HG03571 (cell line): Measurements from ENCODE around the gene LMAN2.

Experiments used
- ATAC-seq: cut with Tn5 transposase; IDR thresholded peaks from one replicate; pipeline ENCODE4 v1.9.1; 2021; ENCODE audit not compliant: unreplicated experiment

LMAN2 gene

DNA sequence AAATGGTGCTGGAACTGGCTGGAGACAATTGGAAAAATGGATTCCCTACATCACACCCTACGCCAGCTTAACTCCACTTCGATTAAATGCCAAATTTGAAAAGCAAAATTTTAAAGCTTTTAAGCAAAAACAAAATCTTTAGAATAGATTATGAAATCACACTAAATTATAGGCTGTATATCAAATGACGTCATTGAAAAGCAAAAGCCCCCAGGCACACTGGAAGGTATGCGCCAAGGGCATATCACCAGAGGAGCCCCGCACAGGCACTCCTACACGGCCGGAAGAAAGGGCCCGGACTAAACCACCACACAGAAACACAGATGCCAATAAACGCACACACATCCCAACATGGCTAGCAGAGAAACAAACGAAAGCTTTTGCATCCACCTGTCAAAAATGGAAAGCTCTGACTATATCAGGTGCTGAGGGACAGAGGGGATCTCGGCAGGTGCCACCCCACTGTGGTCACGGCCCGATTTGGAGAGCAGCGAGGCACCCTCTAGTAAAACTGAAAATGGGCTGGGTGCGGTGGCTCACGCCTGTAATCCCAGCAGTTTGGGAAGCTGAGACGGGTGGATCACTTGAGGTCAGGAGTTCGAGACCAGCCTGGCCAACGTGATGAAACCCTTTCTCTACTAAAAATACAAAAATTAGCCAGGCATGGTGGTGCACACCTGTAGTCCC lies 22.8 kb downstream of the LMAN2 start:
- no peak for ATAC-seq

DNA sequence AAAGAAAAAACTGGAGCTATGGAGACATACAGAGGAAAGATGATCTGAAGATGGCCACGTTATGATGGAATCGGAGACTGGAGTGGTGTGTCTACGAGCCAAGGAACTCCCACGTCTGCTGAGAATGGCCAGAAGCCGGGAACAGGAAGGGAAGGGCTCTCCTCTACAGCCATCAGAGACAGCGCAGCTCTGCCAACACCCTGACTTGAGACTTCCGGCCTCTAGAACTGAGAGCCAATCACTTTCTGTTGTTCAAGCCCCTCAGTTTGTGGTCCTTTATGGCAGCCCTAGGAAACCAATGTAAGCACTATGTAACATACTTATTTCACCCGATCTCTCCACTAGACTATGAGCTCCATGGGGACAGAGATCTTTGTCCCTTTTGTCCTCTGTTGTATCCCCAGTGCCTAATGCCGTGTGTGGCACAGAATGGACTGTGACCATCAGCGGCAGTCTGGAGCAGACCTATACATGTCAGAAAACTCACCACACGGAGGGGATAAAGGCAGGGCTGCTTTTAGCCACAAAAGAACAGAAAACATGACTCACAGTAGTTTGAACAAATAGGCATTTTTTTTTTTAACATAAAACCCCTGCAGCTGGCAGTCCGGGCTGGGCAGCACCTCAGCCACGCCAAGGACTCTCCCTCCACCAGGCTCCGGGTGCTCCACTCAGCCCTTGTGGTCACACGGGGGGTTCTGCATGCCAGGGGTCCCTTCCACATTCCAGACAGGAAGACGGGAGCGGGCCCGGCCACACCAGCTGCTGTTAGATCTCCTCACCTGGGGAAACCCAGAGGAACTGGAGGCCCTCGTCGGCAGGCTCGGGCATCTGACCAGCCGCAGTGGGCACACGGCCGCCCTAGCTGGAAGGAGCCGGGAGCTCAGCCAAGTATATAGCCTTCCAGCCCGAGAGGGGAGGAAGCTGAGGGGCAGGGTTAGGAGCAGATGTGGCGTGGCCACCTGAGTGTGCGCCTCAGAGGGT lies 23.6 kb downstream of the LMAN2 start:
- ATAC-seq: no peak

DNA sequence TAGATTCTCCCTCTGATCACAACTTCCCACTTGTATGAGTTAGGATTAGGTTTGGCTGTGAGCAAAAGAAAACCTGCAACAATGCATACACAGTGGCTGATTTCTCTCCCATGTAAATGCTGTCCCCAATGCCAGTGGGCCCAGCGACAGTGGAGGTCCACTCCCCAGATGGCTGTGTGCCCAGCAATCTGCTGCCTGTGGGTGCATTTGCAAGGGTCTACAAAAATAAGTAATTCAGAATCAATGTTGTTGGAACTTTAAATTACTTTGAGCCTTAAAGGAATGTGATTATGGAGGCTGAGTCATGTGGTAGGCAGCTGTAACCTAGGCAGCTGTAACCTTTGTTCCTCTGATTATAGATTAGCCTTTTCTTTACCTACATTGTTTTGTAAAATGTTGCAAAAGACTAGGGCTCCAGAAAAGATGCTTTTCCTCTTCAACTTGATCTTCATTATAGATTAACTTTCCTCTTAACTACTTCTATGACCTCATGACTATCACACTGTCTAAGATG lies 25.5 kb downstream of the LMAN2 start:
- no peak for ATAC-seq

DNA sequence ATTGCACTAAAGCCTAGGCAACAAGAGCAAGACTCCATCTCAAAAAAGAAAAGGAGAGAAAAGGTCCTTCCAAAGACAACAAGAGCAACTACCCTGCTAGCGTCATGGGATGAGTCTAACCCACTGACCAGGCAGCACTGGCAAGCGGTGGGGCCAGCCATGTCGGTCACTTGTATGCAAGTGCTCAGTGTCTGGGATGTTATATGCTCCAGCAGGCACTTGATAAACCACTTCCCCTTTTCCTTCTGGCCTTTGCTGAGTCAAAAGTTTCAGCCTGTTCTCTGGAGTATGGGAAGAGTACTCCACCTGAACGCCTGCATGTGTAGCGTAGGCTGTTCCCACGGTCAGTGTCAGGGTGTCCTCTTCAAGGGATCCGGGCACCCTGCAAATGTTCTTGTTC lies 30.6 kb downstream of the LMAN2 start:
- ATAC-seq: no peak

DNA sequence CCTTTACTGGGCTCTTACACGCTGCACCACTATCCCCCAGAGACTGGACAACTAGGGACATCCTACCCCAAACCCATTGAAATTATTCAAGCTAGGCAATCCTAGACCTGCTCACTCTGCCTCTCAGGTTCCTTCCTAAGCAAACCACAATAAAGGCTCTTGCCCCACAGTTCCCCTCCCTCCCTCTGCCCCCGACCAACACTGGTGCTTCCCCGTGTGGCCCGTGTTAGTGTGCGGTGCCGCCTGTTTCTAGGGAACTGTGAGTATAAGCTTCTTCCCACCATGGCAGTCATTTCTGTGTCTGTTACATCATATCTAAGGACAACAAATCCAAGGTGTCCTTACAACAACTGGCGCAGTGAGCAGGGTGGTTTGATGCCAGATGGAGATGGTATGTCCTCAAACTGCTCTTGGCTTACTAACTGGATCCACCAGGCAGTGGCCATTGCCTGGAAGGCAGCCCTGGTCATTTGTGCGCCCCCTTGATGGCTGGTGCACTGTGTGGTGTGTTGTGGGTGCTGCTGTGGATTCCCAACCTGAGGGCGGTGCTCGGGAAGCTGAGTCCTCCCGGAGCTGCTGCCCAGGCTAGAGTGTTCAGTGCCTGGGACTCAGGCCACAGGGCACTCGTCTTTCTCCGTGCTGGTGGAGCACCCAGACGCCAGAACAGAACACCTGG lies 31.4 kb downstream of the LMAN2 start:
- ATAC-seq: no peak

DNA sequence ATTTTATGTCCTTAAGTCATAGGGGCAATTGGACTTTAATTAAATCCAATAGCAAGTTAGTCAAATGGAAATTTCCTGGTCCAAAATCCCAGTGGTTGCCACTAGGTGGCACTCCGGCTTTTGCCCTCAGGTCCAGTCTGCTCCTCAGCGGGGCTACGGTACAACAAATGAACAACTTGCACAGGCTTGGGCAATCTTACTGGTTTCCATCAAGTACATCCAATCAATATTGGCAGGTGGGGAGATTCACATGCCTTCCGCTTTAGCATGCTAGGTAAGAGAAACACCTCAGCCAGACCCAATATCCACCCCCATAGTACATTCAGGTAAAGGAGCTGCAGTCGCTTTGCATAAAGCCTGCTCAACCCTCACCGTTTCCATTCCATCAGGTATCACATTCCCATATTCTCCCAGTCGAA lies 33.5 kb downstream of the LMAN2 start:
- no peak for ATAC-seq

DNA sequence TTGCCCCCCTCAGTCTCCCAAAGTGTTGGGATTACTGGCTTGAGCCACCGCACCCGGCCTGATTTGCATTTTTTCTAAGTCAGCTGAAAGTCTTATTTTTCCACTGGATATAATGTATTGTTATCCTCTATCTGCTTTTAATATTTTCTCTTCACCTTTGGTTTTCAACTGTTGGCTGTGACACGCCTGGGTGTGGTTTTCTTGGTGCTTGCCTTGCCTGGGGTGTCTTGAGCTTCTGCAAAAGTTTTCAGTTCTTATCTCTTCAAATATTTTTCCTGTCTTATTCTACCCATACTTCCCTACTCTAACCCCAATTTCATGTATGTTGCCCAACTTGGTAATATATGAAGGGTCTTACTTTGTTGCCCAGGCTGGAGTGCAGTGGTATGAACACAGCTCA lies 35.5 kb downstream of the LMAN2 start:
- no peak for ATAC-seq

DNA sequence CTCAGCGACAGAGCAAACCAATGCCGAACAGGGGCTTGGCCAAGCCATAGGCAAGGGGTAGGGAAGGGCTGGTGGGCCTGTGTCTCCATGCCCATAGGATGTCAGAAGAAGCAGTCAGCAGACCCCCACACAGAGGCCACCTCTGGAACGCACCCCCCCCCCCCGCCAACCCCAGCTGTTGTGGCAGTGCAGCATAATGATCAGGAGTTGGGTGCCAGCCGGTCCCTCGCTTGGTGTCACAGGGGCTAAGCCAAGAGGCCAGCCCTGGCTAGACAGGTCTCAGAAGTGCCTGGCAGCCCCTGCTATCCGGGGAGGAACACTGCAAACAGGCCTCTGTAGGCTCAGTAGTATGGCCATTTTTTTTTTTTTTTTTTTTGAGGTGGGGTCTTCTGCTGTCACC lies 36.1 kb downstream of the LMAN2 start:
- ATAC-seq: no peak

DNA sequence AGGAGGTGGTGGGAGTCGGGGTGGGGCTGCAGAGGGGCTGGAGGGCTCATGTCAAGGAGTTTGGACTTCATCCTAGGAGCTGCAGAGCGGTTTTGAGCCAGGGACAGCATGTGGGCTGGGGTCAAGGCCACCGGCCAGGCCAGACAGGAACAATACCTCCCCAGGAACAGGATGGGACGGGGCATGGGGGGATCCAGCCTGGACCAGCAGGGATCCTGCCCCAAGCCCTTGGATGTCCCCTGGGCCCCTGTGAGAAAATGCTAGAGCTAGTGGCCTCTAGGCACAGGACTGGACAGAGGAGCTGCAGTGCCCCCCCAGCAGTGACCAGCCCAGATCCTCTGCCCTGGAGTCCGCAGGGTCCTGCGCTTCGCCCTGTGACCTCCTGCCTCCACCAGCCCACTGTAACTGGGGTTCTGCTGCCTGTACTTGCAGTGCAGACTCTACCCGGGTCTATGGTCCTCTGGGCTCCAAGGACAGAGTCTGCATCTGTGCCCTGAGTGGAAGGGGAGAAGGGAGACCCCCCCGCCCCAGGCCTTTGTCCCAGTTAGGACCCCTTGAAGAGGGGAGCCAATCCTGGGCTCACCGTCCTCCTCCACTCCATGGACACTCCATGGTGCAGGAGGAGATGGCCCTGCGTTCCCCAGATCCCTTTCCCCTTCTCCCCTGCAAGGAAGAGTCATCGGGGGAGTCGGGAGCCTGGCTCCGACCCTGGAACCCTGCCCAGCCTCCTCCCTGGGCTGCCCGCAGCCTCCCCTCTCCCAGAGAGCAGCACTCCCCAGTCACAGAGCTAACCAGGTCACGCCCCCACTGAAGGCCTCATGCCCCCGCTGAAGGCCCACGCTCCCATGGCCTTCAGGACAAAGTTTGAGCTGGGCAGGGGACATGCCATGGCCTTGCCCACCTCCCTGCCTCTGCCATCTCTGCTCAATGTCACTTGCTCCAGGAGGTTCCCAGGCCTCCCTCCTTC lies 36.8 kb downstream of the LMAN2 start:
- ATAC-seq: no peak

DNA sequence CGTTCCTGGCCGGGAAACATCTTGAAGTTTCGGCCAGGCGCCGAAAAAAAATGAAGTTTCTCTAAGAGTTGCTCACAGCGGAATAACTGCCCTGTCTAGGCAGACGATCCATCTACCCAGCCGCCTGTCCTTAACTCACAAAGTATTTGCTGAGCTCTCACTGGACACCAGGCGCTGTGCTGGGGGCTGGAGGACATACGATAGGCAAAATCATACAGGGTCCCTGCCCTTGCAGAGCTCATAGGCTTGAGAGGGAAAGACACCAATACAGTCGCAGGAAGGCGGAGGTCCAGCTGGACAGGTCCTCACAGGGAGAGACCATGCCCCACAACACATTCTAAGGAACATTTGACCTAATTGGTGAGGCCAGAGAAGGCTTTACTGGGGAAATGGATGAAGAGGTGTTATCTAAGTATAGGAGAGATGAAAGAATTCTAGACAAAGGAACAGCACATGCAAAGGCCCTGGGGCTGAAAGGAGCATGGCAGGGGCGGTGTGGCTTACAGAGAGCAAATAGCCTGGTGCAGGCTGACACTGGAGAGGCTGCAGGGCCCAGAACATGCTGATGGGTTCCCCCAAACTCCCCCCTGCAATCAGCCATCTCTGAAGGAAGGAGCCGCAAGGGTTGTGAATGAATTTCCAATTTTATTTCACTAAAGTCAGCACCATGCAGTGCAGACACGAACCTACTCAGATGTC lies 37.8 kb downstream of the LMAN2 start:
- ATAC-seq: no peak

DNA sequence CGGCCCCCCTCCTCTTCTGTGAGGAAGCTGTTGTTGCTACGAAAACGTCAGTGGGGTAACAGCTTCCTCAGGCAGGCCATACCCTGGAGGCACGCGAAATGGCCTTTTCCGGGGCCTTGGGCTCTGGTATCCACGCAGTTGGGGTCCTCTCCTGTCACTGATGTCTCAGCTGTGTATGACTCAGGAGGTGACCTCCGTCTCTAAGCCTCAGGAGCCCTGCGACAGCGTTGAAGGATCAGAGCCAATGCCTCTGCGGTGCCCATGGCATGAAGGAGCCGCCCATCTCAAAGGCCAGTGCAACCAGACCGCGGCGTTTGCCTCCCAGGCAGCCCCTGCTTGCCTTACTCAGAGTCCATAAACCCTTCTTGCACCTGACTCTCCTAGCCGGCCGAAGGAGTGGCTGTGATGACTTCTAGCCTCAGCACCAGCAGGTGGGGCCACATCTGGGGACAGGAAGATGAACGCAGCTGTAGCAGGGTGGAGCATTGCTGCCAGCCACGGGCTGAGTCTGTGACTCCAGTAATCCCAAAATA lies 38.8 kb downstream of the LMAN2 start:
- ATAC-seq: peak; percentile 28

DNA sequence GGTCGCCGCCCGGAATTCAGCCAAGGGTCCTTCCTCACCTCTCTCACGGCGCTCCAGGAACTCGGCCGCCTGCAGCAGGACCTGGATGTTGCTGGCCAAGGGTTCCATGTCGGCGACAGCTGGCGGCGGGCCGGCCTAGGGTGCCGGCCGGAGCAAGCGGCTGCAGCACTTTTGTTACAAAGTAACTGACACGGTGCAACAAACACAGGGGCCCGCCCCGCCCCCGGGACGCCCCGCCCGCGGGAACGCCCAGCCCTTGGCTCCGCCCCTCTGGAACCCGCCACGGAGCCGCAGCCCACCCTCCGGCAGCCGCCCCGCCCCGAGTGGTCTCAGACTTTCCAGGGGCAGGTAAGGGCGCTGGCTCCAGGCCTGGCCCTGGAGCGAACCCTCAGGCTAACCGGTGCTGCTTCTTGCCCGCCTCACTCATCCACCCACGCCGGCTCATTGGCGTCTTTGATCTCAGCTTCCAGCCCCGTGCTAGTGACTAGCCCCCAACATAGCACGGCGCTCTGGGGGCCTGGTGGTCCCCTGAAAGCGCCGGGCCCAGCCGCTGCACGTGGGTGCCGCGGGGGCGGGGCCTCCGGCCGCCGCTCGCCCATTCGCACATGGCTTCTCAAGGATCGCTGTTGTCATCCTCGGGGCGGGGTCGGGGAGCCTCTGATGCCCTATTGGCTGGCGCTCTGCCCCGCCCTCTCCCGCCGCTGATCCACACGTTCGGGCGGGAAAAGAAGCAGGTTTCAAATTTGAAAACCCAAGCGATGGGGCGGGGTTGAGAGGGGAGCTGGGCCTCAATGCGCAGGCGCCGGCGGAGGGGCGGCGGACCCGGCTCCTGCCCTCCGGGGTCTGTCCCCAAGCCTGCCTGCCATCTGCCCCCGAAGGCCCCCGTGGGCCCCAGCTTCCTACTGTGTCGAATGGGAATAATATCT lies 39.5 kb downstream of the LMAN2 start, which contains the start of gene MXD3:
Gene MXD3 (minus strand): TSS at position 176 of the 926 bp plus-strand sequence. CDS start 68 bp downstream, at position 108.
- ATAC-seq: peak; percentile 66

DNA sequence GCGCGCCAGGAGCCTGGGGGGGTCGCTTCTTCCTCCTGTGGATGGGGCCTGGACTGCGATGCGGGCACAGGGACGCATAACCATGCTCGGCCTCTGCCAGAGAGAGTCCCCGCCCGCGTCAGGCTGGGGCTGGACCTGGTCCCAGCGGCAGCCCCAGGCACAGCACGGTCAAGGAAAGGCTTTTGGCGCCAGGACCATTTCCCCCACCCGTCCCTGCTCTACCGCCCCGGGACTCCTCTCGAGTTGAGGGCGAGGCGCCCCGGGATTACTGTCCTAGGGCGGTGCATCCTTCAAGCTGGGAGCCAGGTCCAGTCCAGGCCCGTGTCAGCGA lies 40.1 kb downstream of the LMAN2 start:
- no peak for ATAC-seq

DNA sequence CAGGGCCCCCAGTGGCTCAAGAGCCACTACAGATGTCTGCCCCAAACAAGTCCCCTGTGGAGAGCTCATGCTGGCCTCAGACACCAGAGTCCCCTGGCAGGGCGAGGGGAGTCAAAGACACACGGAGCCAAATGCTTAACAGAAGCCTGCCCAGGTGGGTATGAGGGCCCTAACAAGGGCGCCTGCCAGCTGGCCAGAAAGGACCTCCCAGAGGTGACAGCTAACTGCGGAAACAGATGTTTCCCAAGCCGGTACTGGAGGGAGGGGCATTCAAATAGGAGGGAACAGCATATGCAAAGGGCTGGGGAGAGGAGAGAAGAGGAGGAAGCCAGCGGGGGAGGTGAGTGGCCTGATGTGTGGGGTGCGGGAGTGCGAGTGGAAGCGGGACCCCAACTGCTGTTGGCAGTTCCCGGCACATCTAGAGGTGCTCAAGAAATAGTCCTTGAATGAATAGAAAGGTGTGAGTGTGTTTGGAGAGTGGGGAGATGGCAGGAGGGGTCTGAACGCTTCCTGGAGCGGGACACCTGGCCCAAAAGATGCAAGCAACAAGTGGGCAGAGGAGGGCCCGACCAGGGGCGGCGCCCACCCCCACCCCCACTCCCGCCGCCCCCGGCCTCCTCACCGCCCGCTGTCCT lies 40.6 kb downstream of the LMAN2 start:
- no peak for ATAC-seq

DNA sequence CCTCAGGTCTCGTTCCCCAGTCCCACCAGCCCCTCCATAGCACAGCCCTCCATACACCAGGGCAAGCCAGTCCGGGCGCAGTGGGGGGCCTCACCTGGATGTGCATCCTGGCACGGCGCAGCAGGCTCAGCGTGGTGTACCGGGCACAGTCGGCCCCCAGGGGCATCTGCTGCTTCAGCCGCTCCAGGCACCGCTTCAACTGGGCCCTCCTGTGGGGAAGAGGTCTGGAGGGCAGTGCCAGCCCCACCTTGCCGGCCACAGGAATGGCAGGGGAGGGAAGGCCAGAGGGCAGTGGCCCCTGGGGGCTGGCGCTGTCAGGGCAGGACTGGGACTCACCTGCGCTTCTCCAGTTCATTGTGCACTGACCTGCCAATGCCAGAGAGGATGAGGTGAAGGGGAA lies 41.1 kb downstream of the LMAN2 start:
- no peak for ATAC-seq

DNA sequence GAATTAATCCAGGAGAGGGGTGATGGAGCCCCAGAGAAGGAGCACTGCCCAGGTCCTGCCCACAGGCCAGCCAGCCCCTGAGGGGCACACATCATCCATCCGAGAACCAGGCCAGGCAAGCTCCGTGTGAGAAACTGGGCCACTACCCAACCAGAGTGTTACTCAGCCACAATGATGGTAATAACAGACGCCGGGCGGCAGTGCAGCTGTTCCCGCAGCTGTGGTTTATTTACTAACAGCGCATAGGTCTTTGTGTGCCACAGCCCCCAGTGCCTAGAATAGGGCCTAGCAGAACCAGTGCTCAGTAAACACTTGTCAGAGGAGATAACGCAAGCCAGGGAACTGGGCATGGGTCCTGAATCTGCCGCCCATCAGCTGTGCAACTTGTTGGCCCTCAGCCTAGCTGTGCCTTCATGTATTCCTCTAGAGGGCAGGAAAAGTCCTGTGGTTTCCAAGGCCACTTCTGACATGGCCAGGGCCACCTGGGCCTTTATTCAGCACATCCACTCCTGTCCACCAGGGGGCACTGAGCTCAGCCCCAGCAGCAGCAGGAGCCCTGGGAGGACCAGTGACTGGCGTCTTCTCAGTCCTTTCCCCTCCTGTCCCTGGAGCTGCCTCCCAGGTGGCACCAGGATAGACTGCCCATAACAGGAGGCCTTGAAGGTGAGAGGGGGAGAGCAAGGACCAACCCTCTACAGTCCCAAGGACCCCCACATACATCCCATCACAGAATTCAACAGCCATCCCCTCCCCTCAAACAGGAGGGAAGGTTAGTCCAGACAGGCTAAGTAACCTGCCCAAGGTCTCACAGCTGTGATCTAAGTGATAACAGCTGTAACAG lies 41.9 kb downstream of the LMAN2 start:
- ATAC-seq: no peak

DNA sequence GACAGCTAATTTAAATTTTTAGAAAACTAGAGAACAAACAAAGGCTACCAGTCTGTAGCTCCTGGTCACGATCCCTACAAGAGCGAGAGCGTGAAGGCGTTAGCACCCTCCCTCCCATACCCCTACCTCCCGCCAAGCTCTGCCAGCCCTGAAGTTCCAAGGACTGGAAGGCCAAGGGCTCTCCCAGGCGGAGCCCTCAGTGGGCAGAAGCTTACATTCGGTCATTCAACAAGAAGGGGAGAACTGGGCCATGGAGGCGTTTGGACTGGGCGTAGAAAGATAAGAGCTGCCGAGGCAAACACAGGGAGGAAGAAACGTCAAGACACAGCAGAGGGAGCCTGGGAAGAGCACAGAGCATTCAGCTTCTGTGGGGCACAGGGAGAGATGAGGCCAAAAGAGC lies 42.7 kb downstream of the LMAN2 start:
- ATAC-seq: no peak
